Stomach (tissue), 4 donors: ENCODE measurements around the gene MAP1LC3B.

Experiments used
- CTCF ChIP-seq, 7 experiments: fragments of 450-650 bp in 4 of 7; fragments of 200-600 bp in 3 of 7; sonication (generic) in 3 of 7; IDR thresholded peaks; one replicate each; pipeline ENCODE4 v1.5.1; 2016 to 2019; ENCODE audit warnings: antibody characterized with exemption in 7 of 7, control low read depth in 2 of 7, mild to moderate bottlenecking in 1 of 7
- POLR2A ChIP-seq, 4 donors: fragments of 450-650 bp; IDR thresholded peaks; one replicate each; pipeline ENCODE4 v1.6.1; 2016; ENCODE audit warnings: antibody characterized with exemption in 4 of 4, control low read depth in 2 of 4, mild to moderate bottlenecking in 1 of 4, moderate library complexity in 1 of 4

GRCh38 chr16:87356491-87356853, 35.7 kb upstream of the MAP1LC3B start:
- no peak for TF ChIP-seq CTCF (IDR thresholded peaks at IDR 0.05)
- TF ChIP-seq POLR2A (IDR thresholded peaks at IDR 0.05) = no peak
